Gastroesophageal sphincter (tissue), 3 donors: ENCODE measurements around the gene PTDSS2.
"Not testable (repeated sequence)": the region's sequence is repeated elsewhere in the genome, so short reads cannot be mapped to it uniquely, and the experiment has no call there.

Experiments used
- POLR2A ChIP-seq, 2 donors: fragments of 450-650 bp; IDR thresholded peaks; one replicate each; pipeline ENCODE4 v1.6.1; 2017; ENCODE audit warnings: antibody characterized with exemption in 2 of 2, mild to moderate bottlenecking in 2 of 2, moderate library complexity in 1 of 2
- POLR2AphosphoS5 ChIP-seq: sonication (generic); formaldehyde crosslinking; IDR thresholded peaks from one replicate; pipeline ENCODE4 v1.6.1; 2017; ENCODE audit warnings: antibody characterized with exemption
- TF ChIP-seq, protein P1 (sequence below), 4 experiments: fragments of 200-600 bp in 2 of 4; fragments of 450-650 bp in 2 of 4; sonication (generic) in 1 of 4; IDR thresholded peaks; one replicate each; pipeline ENCODE4 v1.5.1; 2017 to 2019; ENCODE audit warnings: antibody characterized with exemption in 4 of 4, mild to moderate bottlenecking in 2 of 4, moderate library complexity in 2 of 4

DNA sequence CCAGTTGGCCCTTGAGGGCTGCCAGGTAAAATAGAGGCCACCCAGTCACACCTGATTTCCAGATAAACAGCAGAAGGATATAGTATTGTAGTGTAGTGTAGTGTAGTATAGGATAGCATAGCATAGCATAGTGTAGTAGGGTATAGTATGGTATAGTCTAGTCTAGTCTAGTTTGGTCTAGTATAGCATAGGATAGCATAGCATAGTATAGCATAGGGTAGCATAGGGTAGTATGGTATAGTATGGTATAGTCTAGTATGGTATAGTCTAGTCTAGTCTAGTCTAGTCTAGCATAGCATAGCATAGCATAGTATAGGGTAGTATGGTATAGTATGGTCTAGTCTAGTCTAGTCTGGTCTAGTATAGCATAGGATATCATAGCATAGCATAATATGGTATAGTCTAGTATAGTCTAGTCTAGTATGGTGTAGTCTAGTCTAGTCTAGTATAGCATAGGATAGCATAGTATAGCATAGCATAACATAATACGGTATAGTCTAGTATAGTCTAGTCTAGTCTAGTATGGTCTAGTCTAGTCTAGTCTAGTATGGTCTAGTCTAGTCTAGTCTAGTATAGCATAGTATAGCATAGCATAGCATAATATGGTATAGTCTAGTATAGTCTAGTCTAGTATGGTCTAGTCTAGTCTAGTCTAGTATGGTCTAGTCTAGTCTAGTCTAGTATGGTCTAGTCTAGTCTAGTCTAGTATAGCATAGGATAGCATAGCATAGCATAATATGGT lies 14.9 kb upstream of the PTDSS2 start:
- TF ChIP-seq, protein P1, sequence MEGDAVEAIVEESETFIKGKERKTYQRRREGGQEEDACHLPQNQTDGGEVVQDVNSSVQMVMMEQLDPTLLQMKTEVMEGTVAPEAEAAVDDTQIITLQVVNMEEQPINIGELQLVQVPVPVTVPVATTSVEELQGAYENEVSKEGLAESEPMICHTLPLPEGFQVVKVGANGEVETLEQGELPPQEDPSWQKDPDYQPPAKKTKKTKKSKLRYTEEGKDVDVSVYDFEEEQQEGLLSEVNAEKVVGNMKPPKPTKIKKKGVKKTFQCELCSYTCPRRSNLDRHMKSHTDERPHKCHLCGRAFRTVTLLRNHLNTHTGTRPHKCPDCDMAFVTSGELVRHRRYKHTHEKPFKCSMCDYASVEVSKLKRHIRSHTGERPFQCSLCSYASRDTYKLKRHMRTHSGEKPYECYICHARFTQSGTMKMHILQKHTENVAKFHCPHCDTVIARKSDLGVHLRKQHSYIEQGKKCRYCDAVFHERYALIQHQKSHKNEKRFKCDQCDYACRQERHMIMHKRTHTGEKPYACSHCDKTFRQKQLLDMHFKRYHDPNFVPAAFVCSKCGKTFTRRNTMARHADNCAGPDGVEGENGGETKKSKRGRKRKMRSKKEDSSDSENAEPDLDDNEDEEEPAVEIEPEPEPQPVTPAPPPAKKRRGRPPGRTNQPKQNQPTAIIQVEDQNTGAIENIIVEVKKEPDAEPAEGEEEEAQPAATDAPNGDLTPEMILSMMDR (IDR thresholded peaks at IDR 0.05), result not testable (repeated sequence)
- TF ChIP-seq POLR2A (IDR thresholded peaks at IDR 0.05); POLR2AphosphoS5: not testable (repeated sequence)
